HepG2 (cell line): ENCODE data around the gene CSKMT. TPM values are rescaled to one million over a fixed set of nuclear protein-coding genes. Genes with fewer than 3 reads are reported as not detected.

Experiments
- ATAC-seq: fragments of 200-7000 bp; cut with Tn5 transposase; 3 replicates; pipeline ENCODE4 v1.9.1; 2020; ENCODE audit warnings: mild to moderate bottlenecking, moderate library complexity
- BruUV-seq: library from RNA; stranded (reverse); fragments of 400-500 nt; replicated peaks from 2 replicates; lab custom pipeline; 2021; lab: Mats Ljungman, UMichigan
- CTCF ChIA-PET: fragments of 300-600 bp; formaldehyde crosslinking; extraction: SDS; loops from one replicate; lab custom pipeline; 2021; ENCODE audit warnings: low total read pairs, inconsistent platforms, low intra/inter-chr PET ratio; lab: Yijun Ruan, JAX
- POLR2A ChIA-PET: fragments of 350-600 bp; sonication (Branson Sonifier 250); formaldehyde crosslinking; loops from one replicate; lab custom pipeline; 2020; ENCODE audit warnings: antibody characterized with exemption, inconsistent platforms; lab: Yijun Ruan, JAX
- DNase-seq: peaks from one replicate; pipeline ENCODE4 v3.0.0-alpha.2; 2015; ENCODE audit warnings: low spot score
- FAIRE-seq: peaks from 3 replicates; lab custom pipeline; 2011; peaks lifted over from hg19 to GRCh38; lab: Jason Lieb, UNC
- H2AFZ ChIP-seq: one replicate; pipeline ENCODE4 v1.6.1; 2011; ENCODE audit warnings: low read length, inconsistent platforms
- H3K27ac ChIP-seq: fragments of 300-600 bp; 3 replicates; pipeline ENCODE4 v1.8.0; 2011; ENCODE audit warnings: mixed run types, mild to moderate bottlenecking, mixed read lengths, low read length, inconsistent platforms; ENCODE audit not compliant: insufficient read depth; ENCODE audit errors: extremely low read length
- H3K27me3 ChIP-seq, 2 experiments: fragments of 200-600 bp in 1 of 2; 2 replicates in 1 of 2; 3 replicates in 1 of 2; pipeline versions ENCODE4 v1.6.0 to v1.8.0; 2011; ENCODE audit warnings: low read length in 2 of 2, mild to moderate bottlenecking in 2 of 2, moderate library complexity in 2 of 2, inconsistent platforms in 1 of 2; ENCODE audit not compliant: insufficient read depth in 2 of 2, control insufficient read depth in 1 of 2
- H3K36me3 ChIP-seq, 2 experiments: fragments of 200-600 bp in 1 of 2; replicated peaks in 1 of 2; 2 replicates in 1 of 2; 3 replicates in 1 of 2; pipeline versions ENCODE4 v1.5.1 to v1.8.0; 2011; ENCODE audit warnings: low read length in 2 of 2, inconsistent platforms in 1 of 2; ENCODE audit not compliant: insufficient read depth in 2 of 2, control insufficient read depth in 1 of 2
- H3K4me1 ChIP-seq: 2 replicates; pipeline ENCODE4 v1.5.1; 2012; ENCODE audit warnings: low read length, inconsistent platforms; ENCODE audit not compliant: insufficient read depth
- H3K4me2 ChIP-seq: 2 replicates; pipeline ENCODE4 v1.6.0; 2011; ENCODE audit warnings: low read depth, low read length, inconsistent platforms
- H3K4me3 ChIP-seq, 3 experiments: fragments of 200-600 bp in 1 of 3; sonication (generic), shearing (Covaris generic) in 1 of 3; replicated peaks in 1 of 3; 2 replicates each; pipeline ENCODE4 v1.5.1; 2011 to 2016; ENCODE audit warnings: low read length in 3 of 3, inconsistent platforms in 2 of 3, low read depth in 2 of 3, mild to moderate bottlenecking in 2 of 3, control low read depth in 1 of 3, mixed read lengths in 1 of 3; ENCODE audit not compliant: insufficient read depth in 1 of 3
- H3K79me2 ChIP-seq: one replicate; pipeline ENCODE4 v1.6.1; 2011; ENCODE audit warnings: low read length, inconsistent platforms; ENCODE audit not compliant: insufficient read depth
- H3K9ac ChIP-seq: 2 replicates; pipeline ENCODE4 v1.6.0; 2011; ENCODE audit warnings: mild to moderate bottlenecking, low read depth, low read length, inconsistent platforms; ENCODE audit not compliant: insufficient read depth
- H3K9me3 ChIP-seq: 2 replicates; pipeline ENCODE4 v1.5.1; 2012; ENCODE audit warnings: mild to moderate bottlenecking, low read length
- H4K20me1 ChIP-seq: 2 replicates; pipeline ENCODE4 v1.6.0; 2011; ENCODE audit warnings: inconsistent platforms, mild to moderate bottlenecking, low read length, moderate library complexity; ENCODE audit not compliant: insufficient read depth
- CEBPG ChIP-seq: IDR thresholded peaks from 2 replicates; pipeline ENCODE4 v1.6.1; 2016
- CHD2 ChIP-seq: IDR thresholded peaks from 2 replicates; pipeline ENCODE4 v1.6.1; 2011; ENCODE audit warnings: low read depth, low read length, improper control_type of control experiment
- GLMP ChIP-seq: sonication (generic); formaldehyde crosslinking; IDR thresholded peaks from 2 replicates; pipeline ENCODE4 v1.9.0; 2021; ENCODE audit warnings: missing genetic modification reagents, mild to moderate bottlenecking, borderline replicate concordance
- HDAC6 ChIP-seq: fragments of 200-600 bp; sonication (generic); IDR thresholded peaks from 2 replicates; pipeline ENCODE4 v1.7.0; 2017; ENCODE audit warnings: mild to moderate bottlenecking, antibody characterized with exemption, low read length, low read depth
- HOXA9 ChIP-seq: sonication (generic); formaldehyde crosslinking; IDR thresholded peaks from 2 replicates; pipeline ENCODE4 v1.8.1; 2022; ENCODE audit warnings: missing genetic modification reagents, mild to moderate bottlenecking, moderate library complexity, borderline replicate concordance
- NCOA1 ChIP-seq: sonication (generic); formaldehyde crosslinking; IDR thresholded peaks from 2 replicates; pipeline ENCODE4 v1.9.0; 2021; ENCODE audit warnings: missing genetic modification reagents
- POLR2AphosphoS2 ChIP-seq: IDR thresholded peaks from 2 replicates; pipeline ENCODE4 v1.6.1; 2011; ENCODE audit warnings: low read depth, low read length, improper control_type of control experiment
- PTBP1 ChIP-seq: fragments of 200-400 bp; formaldehyde crosslinking; IDR thresholded peaks from 2 replicates; pipeline ENCODE4 v1.6.1; 2018; ENCODE audit warnings: low read length, low read depth; ENCODE audit not compliant: poor library complexity, severe bottlenecking
- SNAPC2 ChIP-seq: sonication (generic); formaldehyde crosslinking; IDR thresholded peaks from 2 replicates; pipeline ENCODE4 v1.8.1; 2022; ENCODE audit warnings: mild to moderate bottlenecking, missing genetic modification reagents
- TCF12 ChIP-seq, 2 experiments: fragments of 450-650 bp in 1 of 2; sonication (generic) in 1 of 2; formaldehyde crosslinking in 1 of 2; IDR thresholded peaks; 2 replicates each; pipeline versions ENCODE4 v1.6.1 to v1.8.0; 2017 to 2022; ENCODE audit warnings: antibody characterized with exemption in 1 of 2, mild to moderate bottlenecking in 1 of 2, missing genetic modification reagents in 1 of 2, moderate library complexity in 1 of 2
- TCF7L2 ChIP-seq: IDR thresholded peaks from 2 replicates; pipeline ENCODE4 v1.6.1; 2011; ENCODE audit warnings: mild to moderate bottlenecking, low read depth, low read length, moderate library complexity
- TFDP2 ChIP-seq: sonication (generic); formaldehyde crosslinking; IDR thresholded peaks from 2 replicates; pipeline ENCODE4 v1.4.0; 2020; ENCODE audit warnings: missing genetic modification reagents
- THAP8 ChIP-seq: sonication (generic); formaldehyde crosslinking; IDR thresholded peaks from 2 replicates; pipeline ENCODE4 v1.5.1; 2020; ENCODE audit warnings: missing genetic modification reagents, mild to moderate bottlenecking, borderline replicate concordance
- TSC22D2 ChIP-seq: sonication (generic); formaldehyde crosslinking; IDR thresholded peaks from 2 replicates; pipeline ENCODE4 v1.5.1; 2020; ENCODE audit warnings: missing genetic modification reagents, mild to moderate bottlenecking, borderline replicate concordance
- ZFP82 ChIP-seq: sonication (generic); formaldehyde crosslinking; IDR thresholded peaks from 2 replicates; pipeline ENCODE4 v1.5.1; 2020; ENCODE audit warnings: mild to moderate bottlenecking, missing genetic modification reagents, borderline replicate concordance
- ZNF564 ChIP-seq: sonication (generic); formaldehyde crosslinking; IDR thresholded peaks from 2 replicates; pipeline ENCODE4 v1.8.1; 2023; ENCODE audit warnings: mild to moderate bottlenecking, missing genetic modification reagents
- ZNF710 ChIP-seq: sonication (generic); formaldehyde crosslinking; IDR thresholded peaks from 2 replicates; pipeline ENCODE4 v1.5.0; 2020; ENCODE audit warnings: mild to moderate bottlenecking, missing genetic modification reagents, borderline replicate concordance
- ZNF792 ChIP-seq: IDR thresholded peaks from 2 replicates; pipeline ENCODE4 v1.6.1; 2016
- WGBS: methylation state at CpG from one replicate; pipeline ENCODE4 v1.1.6; 2017; ENCODE audit warnings: low lambda C conversion rate; 5-methylcytosine and 5-hydroxymethylcytosine counted together
- in situ Hi-C: cut with HindIII; loops from 2 replicates; pipeline ENCODE4 v1.10.0; 2017; ENCODE audit warnings: low pct_unique_long_range_greater_than_20kb; ENCODE audit not compliant: extremely low pct_ligation_motif_present
- intact Hi-C: fragments of 100-400 bp; cut with micrococcal nuclease; formaldehyde crosslinking; loops from one replicate; pipeline ENCODE4 v1.10.0; 2022; ENCODE audit not compliant: unreplicated experiment
- polyA plus RNA-seq, 8 experiments: library from polyadenylated mRNA; depleted of rRNA in 3 of 8; stranded (reverse) in 7 of 8; unstranded in 1 of 8; fragments of >200 nt; fragmentation: Illumina TruSeq in 4 of 8; extraction: Trizol in 4 of 8; gene quantifications; 2 replicates each; pipeline versions ENCODE4 v1.2.1 to v1.2.3, GENCODE V29; 2011 to 2016; ENCODE audit warnings: low read depth in 4 of 8, missing spikeins in 1 of 8, mixed read lengths in 1 of 8; ENCODE audit not compliant: insufficient read depth in 1 of 8
- total RNA-seq, 5 experiments: library from RNA; depleted of rRNA; stranded (reverse); fragments of >200 nt; fragmentation: Illumina TruSeq; extraction: Trizol; gene quantifications; 2 replicates each; pipeline ENCODE4 v1.2.3, GENCODE V29; 2016; ENCODE audit warnings: low read depth in 1 of 5

Gene CSKMT
- total and polyA plus RNA-seq, 2 of the 13 experiments (the other 11 are each of a cell fraction or from before 2014, with no cell fraction given): 7.6 to 31.8 TPM

- peaks cover 35% of the 10 kb centered on the region for H3K79me2 ChIP-seq
- no peaks in the 10 kb centered on the region; the same call in none of the 2 replicates for H4K20me1 ChIP-seq
- H2AFZ ChIP-seq: no peak overlapping the region
- peak; percentile 13 for ATAC-seq
- no peak for DNase-seq
- H3K9ac ChIP-seq: peak overlapping the region; percentile 91
- peaks cover 53% of the 10 kb centered on the region for H3K4me1 ChIP-seq
- no peaks in the 10 kb centered on the region for H3K9me3 ChIP-seq
- peak overlapping the region; percentile 69 to 97 (median 91) for H3K4me3 ChIP-seq
- intact Hi-C loops: no loop called here
- FAIRE-seq: no peak
- CTCF ChIA-PET: no interaction called here
- H3K27ac ChIP-seq: peak overlapping the region; percentile 84
- in situ Hi-C loops: no loop called here
- 2% methylated on average over 35 of the region's 39 CpGs for WGBS
- no peaks in the 10 kb centered on the region; a peak in 1 of 5 replicates for H3K27me3 ChIP-seq
- peak overlapping the region; percentile 85 for H3K4me2 ChIP-seq
- BruUV-seq: no TSS peak
- peaks cover 0 to 15% of the 10 kb centered on the region in 2 experiments; a peak in 2 of 5 replicates for H3K36me3 ChIP-seq
- POLR2A ChIA-PET: interaction anchor here (0.7 to 4.5 kb wide), 36 partner anchors 10 to 272 kb away, joined by 3 to 186 read pairs (median 11); partner anchors contain the start of genes AHNAK, B3GAT3, BSCL2 and EEF1G
- no peak for TF ChIP-seq TCF7L2
- TF ChIP-seq NCOA1 (CRISPR knock-in tag): peak; percentile 42; the same call in 1 of the 2 replicates
- no peak for TF ChIP-seq GLMP
- TF ChIP-seq POLR2AphosphoS2: no peak
- TF ChIP-seq HDAC6: no peak
- TF ChIP-seq ZNF792: no peak
- TF ChIP-seq ZFP82 (CRISPR knock-in tag): no peak
- no peak for TF ChIP-seq THAP8
- no peak for TF ChIP-seq TCF12 (IDR thresholded peaks at IDR 0.05)
- TF ChIP-seq TCF12 (CRISPR knock-in tag; IDR thresholded peaks at IDR 0.05): no peak
- no peak for TF ChIP-seq ZNF564
- no peak for TF ChIP-seq SNAPC2 (CRISPR knock-in tag)
- no peak for TF ChIP-seq CEBPG (CRISPR knock-in tag)
- no peak for TF ChIP-seq HOXA9 (CRISPR knock-in tag)
- peak; percentile 11 for TF ChIP-seq PTBP1
- no peak for TF ChIP-seq TSC22D2 (CRISPR knock-in tag)
- no peak for TF ChIP-seq ZNF710 (CRISPR knock-in tag)
- TF ChIP-seq TFDP2 (CRISPR knock-in tag): no peak
- TF ChIP-seq CHD2: no peak
Observed at GRCh38 chr11:62665599-62666258, 617 bp downstream of the CSKMT start.
